Endothelial cell of umbilical vein (primary cell): ENCODE data around the gene PLEKHA5. TPM values are rescaled to one million over a fixed set of nuclear protein-coding genes. Genes with fewer than 3 reads are reported as not detected.

Experiments
- BruUV-seq: library from RNA; stranded (reverse); fragments of 400-500 nt; replicated peaks from 2 replicates; lab custom pipeline; 2021; lab: Mats Ljungman, UMichigan
- CTCF ChIA-PET: fragments of 300-600, 350-600 bp; sonication (Branson Sonifier 250); formaldehyde crosslinking; loops from one replicate; lab custom pipeline; 2021; ENCODE audit warnings: antibody characterized with exemption, inconsistent platforms; lab: Charles Lee
- POLR2A ChIA-PET: fragments of 300-600, 350-600 bp; sonication (Branson Sonifier 250); formaldehyde crosslinking; loops from one replicate; lab custom pipeline; 2021; ENCODE audit warnings: antibody characterized with exemption, inconsistent platforms; lab: Charles Lee
- DNase-seq: peaks from one replicate; pipeline ENCODE4 v3.0.0-alpha.2; 2011; ENCODE audit warnings: low read depth, low spot score
- FAIRE-seq: peaks from 2 replicates; lab custom pipeline; 2011; peaks lifted over from hg19 to GRCh38; lab: Jason Lieb, UNC
- H2AFZ ChIP-seq: 2 replicates; pipeline ENCODE4 v1.6.0; 2012; ENCODE audit warnings: low read depth, low read length, control low read depth, inconsistent platforms
- H3K27ac ChIP-seq: 2 replicates; pipeline ENCODE4 v1.5.1; 2011; ENCODE audit warnings: low read depth, mild to moderate bottlenecking, control low read depth, low read length, moderate library complexity; ENCODE audit not compliant: insufficient read depth
- H3K27me3 ChIP-seq, 2 experiments: 2 replicates each; pipeline versions ENCODE4 v1.6.0 to v1.6.1; 2011; ENCODE audit warnings: low read length in 2 of 2, mixed read lengths in 1 of 2; ENCODE audit not compliant: control insufficient read depth in 2 of 2, insufficient read depth in 2 of 2
- H3K36me3 ChIP-seq, 2 experiments: 2 replicates in 1 of 2; 3 replicates in 1 of 2; pipeline ENCODE4 v1.5.1; 2011; ENCODE audit warnings: low read length in 2 of 2, mild to moderate bottlenecking in 1 of 2, moderate library complexity in 1 of 2; ENCODE audit not compliant: control insufficient read depth in 2 of 2, insufficient read depth in 2 of 2; ENCODE audit errors: extremely low read depth in 1 of 2
- H3K4me1 ChIP-seq: 3 replicates; pipeline ENCODE4 v1.5.1; 2011; ENCODE audit warnings: mild to moderate bottlenecking, low read length; ENCODE audit not compliant: control insufficient read depth, insufficient read depth; ENCODE audit errors: extremely low read depth
- H3K4me2 ChIP-seq: 2 replicates; pipeline ENCODE4 v1.6.1; 2011; ENCODE audit warnings: low read length, control low read depth, mixed read lengths; ENCODE audit not compliant: insufficient read depth
- H3K4me3 ChIP-seq, 3 experiments: fragments of 200-600 bp in 1 of 3; sonication (generic), shearing (Covaris generic) in 1 of 3; replicated peaks in 1 of 3; 2 replicates each; pipeline ENCODE4 v1.5.1; 2011 to 2016; ENCODE audit warnings: control low read depth in 3 of 3, low read length in 3 of 3, mild to moderate bottlenecking in 2 of 3, inconsistent platforms in 1 of 3, low read depth in 1 of 3, moderate library complexity in 1 of 3; ENCODE audit not compliant: insufficient read depth in 1 of 3
- H3K79me2 ChIP-seq: 2 replicates; pipeline ENCODE4 v1.6.0; 2012; ENCODE audit warnings: low read length, inconsistent platforms; ENCODE audit not compliant: control insufficient read depth, insufficient read depth
- H3K9ac ChIP-seq: replicated peaks from 2 replicates; pipeline ENCODE3; 2011; ENCODE audit warnings: low read length, control low read depth; ENCODE audit not compliant: insufficient read depth; ENCODE audit errors: extremely low read depth
- H3K9me1 ChIP-seq: replicated peaks from 3 replicates; pipeline ENCODE4 v1.6.0; 2011; ENCODE audit warnings: mild to moderate bottlenecking, low read length; ENCODE audit not compliant: control insufficient read depth, insufficient read depth; ENCODE audit errors: extremely low read depth
- H3K9me3 ChIP-seq: replicated peaks from 2 replicates; pipeline ENCODE4 v1.5.1; 2012; ENCODE audit warnings: low read length, inconsistent platforms; ENCODE audit not compliant: control insufficient read depth, insufficient read depth
- H4K20me1 ChIP-seq: replicated peaks from 2 replicates; pipeline ENCODE3; 2011; ENCODE audit warnings: mild to moderate bottlenecking, low read length; ENCODE audit not compliant: control insufficient read depth, insufficient read depth; ENCODE audit errors: extremely low read depth
- EZH2 ChIP-seq: IDR thresholded peaks from 2 replicates; pipeline ENCODE4 v1.6.1; 2012; ENCODE audit warnings: borderline replicate concordance, low read depth, mild to moderate bottlenecking, moderate library complexity, low read length, inconsistent platforms; ENCODE audit not compliant: severe bottlenecking
- FOS ChIP-seq: IDR thresholded peaks from 2 replicates; pipeline ENCODE4 v1.6.1; 2011; ENCODE audit warnings: mild to moderate bottlenecking, low read length, moderate library complexity, borderline replicate concordance; ENCODE audit not compliant: insufficient read depth
- GATA2 ChIP-seq: IDR thresholded peaks from 2 replicates; pipeline ENCODE4 v1.7.0; 2011; ENCODE audit warnings: low read depth, mild to moderate bottlenecking, moderate library complexity, mixed read lengths, low read length; ENCODE audit not compliant: insufficient read length, insufficient read depth
- JUN ChIP-seq: IDR thresholded peaks from 2 replicates; pipeline ENCODE4 v1.6.1; 2011; ENCODE audit warnings: borderline replicate concordance, low read depth; ENCODE audit not compliant: insufficient read length, insufficient read depth
- MYC ChIP-seq: IDR thresholded peaks from one replicate; pipeline ENCODE4 v1.6.1; 2011; ENCODE audit warnings: mild to moderate bottlenecking, low read depth, low read length
- POLR2A ChIP-seq: IDR thresholded peaks from 2 replicates; pipeline ENCODE4 v1.6.1; 2012; ENCODE audit warnings: low read depth, mild to moderate bottlenecking, control low read depth, low read length
- POLR2AphosphoS5 ChIP-seq: IDR thresholded peaks from 2 replicates; pipeline ENCODE4 v1.6.1; 2012; ENCODE audit warnings: low read depth, mild to moderate bottlenecking, control low read depth, low read length, moderate library complexity; ENCODE audit not compliant: insufficient read depth
- dilution Hi-C: fragments of 300-500 bp; cut with MboI; formaldehyde crosslinking; loops from one replicate; pipeline ENCODE4 v1.15.0; 2019; ENCODE audit warnings: low sequenced_read_pairs; ENCODE audit not compliant: extremely low pct_ligation_motif_present
- intact Hi-C: fragments of 100-400 bp; cut with micrococcal nuclease; formaldehyde crosslinking; loops from one replicate; pipeline ENCODE4 v1.10.0; 2022
- polyA plus RNA-seq, 4 experiments: library from polyadenylated mRNA; depleted of rRNA in 3 of 4; stranded (reverse) in 3 of 4; unstranded in 1 of 4; fragments of >200 nt; gene quantifications; 2 replicates each; pipeline versions ENCODE4 v1.2.1 to v1.2.3, GENCODE V29; 2011 to 2012; ENCODE audit warnings: missing spikeins in 1 of 4
- total RNA-seq: library from RNA; stranded (reverse); gene quantifications from 2 replicates; pipeline ENCODE4 v1.2.3, GENCODE V29; 2021
- TF ChIP-seq, protein P1 (sequence below): IDR thresholded peaks from 2 replicates; pipeline ENCODE4 v1.6.1; 2011; ENCODE audit not compliant: insufficient read depth, insufficient read length
- TF ChIP-seq, protein P2 (sequence below), 2 donors: IDR thresholded peaks; 1 replicate in 1 of 2; 2 replicates in 1 of 2; pipeline ENCODE4 v1.5.1; 2011; ENCODE audit warnings: low read length in 2 of 2, mild to moderate bottlenecking in 2 of 2, moderate library complexity in 2 of 2, control low read depth in 1 of 2, inconsistent platforms in 1 of 2, low read depth in 1 of 2; ENCODE audit not compliant: insufficient read depth in 1 of 2; ENCODE audit errors: extremely low read depth in 1 of 2

Gene PLEKHA5
- total and polyA plus RNA-seq, 2 donors (not counting 3 experiments of a cell fraction or from before 2014, with no cell fraction given) = 2.5 to 12.7 TPM

DNA sequence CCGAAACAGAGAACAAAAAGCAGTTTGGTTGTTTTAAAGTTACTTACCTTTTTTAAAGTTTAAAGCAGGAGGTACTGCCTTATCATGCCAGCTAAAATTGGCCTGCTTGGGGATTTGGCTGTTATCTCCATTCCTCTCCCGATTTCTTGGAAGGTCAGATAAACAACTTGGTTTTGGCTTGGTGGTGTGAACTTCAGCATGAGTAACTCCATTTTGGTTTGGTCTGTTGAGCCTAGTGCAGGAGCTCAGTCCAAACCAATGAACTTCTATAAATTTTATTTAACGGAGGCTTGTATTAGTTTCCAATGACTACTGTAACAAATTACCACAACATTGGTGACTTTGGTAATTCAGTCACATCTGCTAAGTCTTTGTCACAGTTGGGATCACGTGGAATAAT is 82.3 kb downstream of the PLEKHA5 start:
- Histone ChIP-seq H3K9ac (no peak overlapping the region), H3K4me1 (no peaks in the 10 kb centered on the region), H3K9me3 (no peaks in the 10 kb centered on the region), H3K36me3 (no peaks in the 10 kb centered on the region), H3K4me3 (no peak overlapping the region), H3K4me2 (no peak overlapping the region), H4K20me1 (no peaks in the 10 kb centered on the region), H3K9me1 (no peaks in the 10 kb centered on the region), H2AFZ (no peak overlapping the region), H3K27me3 (no peaks in the 10 kb centered on the region), H3K79me2 (no peaks in the 10 kb centered on the region), H3K27ac (no peak overlapping the region)
- intact Hi-C loops = no loop called here
- DNase-seq (no peak), FAIRE-seq (no peak)
- ChIA-PET CTCF (no interaction called here), POLR2A (no interaction called here)
- BruUV-seq = no TSS peak
- TF ChIP-seq POLR2A (no peak), POLR2AphosphoS5 (no peak), MYC (no peak), FOS (no peak), EZH2 (no peak), JUN (no peak), GATA2 (no peak)
- TF ChIP-seq, protein P1, sequence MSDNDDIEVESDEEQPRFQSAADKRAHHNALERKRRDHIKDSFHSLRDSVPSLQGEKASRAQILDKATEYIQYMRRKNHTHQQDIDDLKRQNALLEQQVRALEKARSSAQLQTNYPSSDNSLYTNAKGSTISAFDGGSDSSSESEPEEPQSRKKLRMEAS = no peak
- TF ChIP-seq, protein P2, sequence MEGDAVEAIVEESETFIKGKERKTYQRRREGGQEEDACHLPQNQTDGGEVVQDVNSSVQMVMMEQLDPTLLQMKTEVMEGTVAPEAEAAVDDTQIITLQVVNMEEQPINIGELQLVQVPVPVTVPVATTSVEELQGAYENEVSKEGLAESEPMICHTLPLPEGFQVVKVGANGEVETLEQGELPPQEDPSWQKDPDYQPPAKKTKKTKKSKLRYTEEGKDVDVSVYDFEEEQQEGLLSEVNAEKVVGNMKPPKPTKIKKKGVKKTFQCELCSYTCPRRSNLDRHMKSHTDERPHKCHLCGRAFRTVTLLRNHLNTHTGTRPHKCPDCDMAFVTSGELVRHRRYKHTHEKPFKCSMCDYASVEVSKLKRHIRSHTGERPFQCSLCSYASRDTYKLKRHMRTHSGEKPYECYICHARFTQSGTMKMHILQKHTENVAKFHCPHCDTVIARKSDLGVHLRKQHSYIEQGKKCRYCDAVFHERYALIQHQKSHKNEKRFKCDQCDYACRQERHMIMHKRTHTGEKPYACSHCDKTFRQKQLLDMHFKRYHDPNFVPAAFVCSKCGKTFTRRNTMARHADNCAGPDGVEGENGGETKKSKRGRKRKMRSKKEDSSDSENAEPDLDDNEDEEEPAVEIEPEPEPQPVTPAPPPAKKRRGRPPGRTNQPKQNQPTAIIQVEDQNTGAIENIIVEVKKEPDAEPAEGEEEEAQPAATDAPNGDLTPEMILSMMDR (IDR thresholded peaks at IDR 0.05; ENCODE audit: extremely low read depth in 1 of 2, insufficient read depth in 1 of 2, low read depth in 1 of 2, low read length in 2 of 2) = no peak
- dilution Hi-C loops = no loop called here
